K562 (cell line): ENCODE measurements around the gene HBM. TPM values are rescaled to one million over a fixed set of nuclear protein-coding genes. Genes with fewer than 3 reads are reported as not detected.

Experiments used
- ATAC-seq: fragments of 200-7000 bp; cut with Tn5 transposase; 3 replicates; pipeline ENCODE4 v1.9.1; 2020; ENCODE audit warnings: moderate library complexity
- BruUV-seq: library from RNA; stranded (reverse); fragments of 400-500 nt; replicated peaks from 2 replicates; lab custom pipeline; 2021; lab: Mats Ljungman, UMichigan
- CTCF ChIA-PET: fragments of 300-600 bp; formaldehyde crosslinking; extraction: SDS; loops from one replicate; lab custom pipeline; 2021; ENCODE audit warnings: low intra/inter-chr PET ratio; lab: Yijun Ruan, JAX
- POLR2A ChIA-PET: fragments of 300-600, 350-650 bp; sonication (Branson Sonifier 250); formaldehyde crosslinking; extraction: SDS; loops from one replicate; lab custom pipeline; 2021; ENCODE audit warnings: antibody characterized with exemption, inconsistent platforms; lab: Yijun Ruan, JAX
- DNase-seq, 4 experiments: peaks; one replicate each; pipeline versions ENCODE4 v3.0.0 to v3.0.0-alpha.2; 2011 to 2018; ENCODE audit warnings: low spot score in 3 of 4, mixed read lengths in 3 of 4; ENCODE audit errors: extremely low read depth in 1 of 4
- FAIRE-seq: peaks from 2 replicates; lab custom pipeline; 2011; peaks lifted over from hg19 to GRCh38; lab: Jason Lieb, UNC
- H2AFZ ChIP-seq: 2 replicates; pipeline ENCODE4 v1.6.0; 2011; ENCODE audit warnings: low read depth, low read length, control low read depth, inconsistent platforms
- H3K27ac ChIP-seq: fragments of 200-600 bp; 3 replicates; pipeline ENCODE4 v1.8.0; 2011; ENCODE audit warnings: low read depth, mild to moderate bottlenecking, control low read depth, inconsistent platforms, low read length, moderate library complexity, mixed read lengths; ENCODE audit errors: extremely low read depth
- H3K27me3 ChIP-seq, 2 experiments: fragments of 300-600 bp in 1 of 2; 2 replicates in 1 of 2; 3 replicates in 1 of 2; pipeline versions ENCODE4 v1.6.0 to v1.8.0; 2011; ENCODE audit warnings: inconsistent platforms in 2 of 2, low read length in 2 of 2, mild to moderate bottlenecking in 1 of 2, mixed read lengths in 1 of 2, moderate library complexity in 1 of 2; ENCODE audit not compliant: control insufficient read depth in 2 of 2, insufficient read depth in 2 of 2
- H3K36me3 ChIP-seq: fragments of 300-600 bp; 3 replicates; pipeline ENCODE4 v1.8.0; 2011; ENCODE audit warnings: mild to moderate bottlenecking, low read length, inconsistent platforms; ENCODE audit not compliant: control insufficient read depth, insufficient read depth
- H3K4me1 ChIP-seq, 2 experiments: fragments of 200-600 bp in 1 of 2; replicated peaks in 1 of 2; 2 replicates in 1 of 2; 3 replicates in 1 of 2; pipeline versions ENCODE4 v1.5.1 to v1.8.0; 2011; ENCODE audit warnings: inconsistent platforms in 2 of 2, low read length in 2 of 2, mild to moderate bottlenecking in 1 of 2, mixed read lengths in 1 of 2, moderate library complexity in 1 of 2; ENCODE audit not compliant: control insufficient read depth in 2 of 2, insufficient read depth in 2 of 2
- H3K4me2 ChIP-seq: 2 replicates; pipeline ENCODE4 v1.6.1; 2011; ENCODE audit warnings: low read length, control low read depth, inconsistent platforms, mixed read lengths; ENCODE audit not compliant: insufficient read depth
- H3K4me3 ChIP-seq: fragments of 200-600 bp; sonication (generic), shearing (Covaris generic); 2 replicates; pipeline ENCODE4 v1.5.1; 2016; ENCODE audit warnings: control low read depth, inconsistent platforms
- H3K79me2 ChIP-seq: fragments of 200-600 bp; 3 replicates; pipeline ENCODE4 v1.8.0; 2011; ENCODE audit warnings: low read length, inconsistent platforms; ENCODE audit not compliant: control insufficient read depth, insufficient read depth
- H3K9ac ChIP-seq, 2 experiments: 2 replicates each; pipeline versions ENCODE4 v1.6.0 to v1.6.1; 2011; ENCODE audit warnings: low read depth in 2 of 2, low read length in 2 of 2, control low read depth in 1 of 2, inconsistent platforms in 1 of 2, mild to moderate bottlenecking in 1 of 2, mixed read lengths in 1 of 2; ENCODE audit not compliant: insufficient read depth in 1 of 2
- H3K9me1 ChIP-seq: one replicate; pipeline ENCODE4 v1.6.0; 2011; ENCODE audit warnings: inconsistent platforms, mild to moderate bottlenecking, low read length, moderate library complexity; ENCODE audit not compliant: control insufficient read depth, insufficient read depth
- H3K9me3 ChIP-seq: replicated peaks from 2 replicates; pipeline ENCODE4 v1.5.1; 2011; ENCODE audit warnings: low read depth, low read length, inconsistent platforms; ENCODE audit not compliant: control insufficient read depth, insufficient read depth
- H4K20me1 ChIP-seq: replicated peaks from 2 replicates; pipeline ENCODE4 v1.6.1; 2011; ENCODE audit warnings: low read length, inconsistent platforms, mixed read lengths; ENCODE audit not compliant: control insufficient read depth, insufficient read depth
- ATF1 ChIP-seq, 2 experiments: fragments of 450-650 bp in 1 of 2; IDR thresholded peaks; 2 replicates each; pipeline ENCODE4 v1.6.1; 2016; ENCODE audit warnings: missing compliant biosample characterization in 1 of 2, missing genetic modification characterization in 1 of 2
- KDM4B ChIP-seq, 2 experiments: fragments of 450-650 bp in 1 of 2; sonication (generic) in 1 of 2; IDR thresholded peaks; 2 replicates each; pipeline ENCODE4 v1.6.1; 2016 to 2017; ENCODE audit warnings: borderline replicate concordance in 2 of 2, antibody characterized with exemption in 1 of 2, low read depth in 1 of 2, mild to moderate bottlenecking in 1 of 2
- MIER1 ChIP-seq: fragments of 450-650 bp; IDR thresholded peaks from 2 replicates; pipeline ENCODE4 v1.6.1; 2016; ENCODE audit warnings: antibody characterized with exemption, mild to moderate bottlenecking, low read depth
- POLR2G ChIP-seq: fragments of 200-400 bp; formaldehyde crosslinking; IDR thresholded peaks from 2 replicates; pipeline ENCODE4 v1.6.1; 2017; ENCODE audit warnings: low read depth, mild to moderate bottlenecking, antibody characterized with exemption, low read length, moderate library complexity
- SIN3B ChIP-seq: fragments of 450-650 bp; IDR thresholded peaks from 2 replicates; pipeline ENCODE4 v1.6.1; 2017; ENCODE audit warnings: low read depth, mild to moderate bottlenecking, moderate library complexity
- SRSF3 ChIP-seq: fragments of 200-400 bp; formaldehyde crosslinking; IDR thresholded peaks from 2 replicates; pipeline ENCODE4 v1.6.1; 2016; ENCODE audit warnings: mild to moderate bottlenecking, low read length, moderate library complexity; ENCODE audit not compliant: insufficient read depth
- TFAP4 ChIP-seq: sonication (generic); formaldehyde crosslinking; IDR thresholded peaks from 2 replicates; pipeline ENCODE4 v1.8.0; 2022; ENCODE audit warnings: missing genetic modification reagents, mild to moderate bottlenecking, moderate library complexity, borderline replicate concordance
- THRB ChIP-seq: fragments of 450-650 bp; formaldehyde crosslinking; conservative IDR thresholded peaks from 2 replicates; pipeline ENCODE4 v1.4.0; 2022; ENCODE audit warnings: mild to moderate bottlenecking, missing genetic modification characterization
- ZKSCAN3 ChIP-seq: fragments of 250-450 bp; sonication (Bioruptor Pico); IDR thresholded peaks from 2 replicates; pipeline ENCODE4 v1.4.0; 2020
- WGBS: fragments of 100-300 bp; shearing (Covaris generic); methylation state at CpG from one replicate; pipeline ENCODE4 v1.1.6; 2016; ENCODE audit warnings: low coverage, mixed read lengths; ENCODE audit not compliant: insufficient coverage; ENCODE audit errors: missing lambda C conversion rate; 5-methylcytosine and 5-hydroxymethylcytosine counted together
- in situ Hi-C: fragments of 300-500 bp; cut with MboI; formaldehyde crosslinking; loops from 4 replicates; pipeline ENCODE4 v1.15.0; 2018; ENCODE audit warnings: inconsistent platforms, mixed read lengths
- intact Hi-C: fragments of 100-400 bp; cut with micrococcal nuclease; formaldehyde crosslinking; loops from 2 replicates; pipeline ENCODE4 v1.14.2; 2022
- polyA plus RNA-seq, 8 experiments: library from polyadenylated mRNA; depleted of rRNA in 4 of 8; stranded (reverse) in 5 of 8; unstranded in 3 of 8; fragments of >200 nt; fragmentation: Nextera tagmentation in 2 of 8; fragmentation: Illumina TruSeq in 1 of 8; extraction: Ambion mirVana in 2 of 8; extraction: Trizol in 1 of 8; gene quantifications; 2 replicates each; pipeline versions ENCODE4 v1.2.1 to v1.2.3, GENCODE V29; 2011 to 2014; ENCODE audit warnings: inconsistent platforms in 1 of 8, missing spikeins in 1 of 8
- total RNA-seq, 7 experiments: library from RNA; depleted of rRNA in 6 of 7; stranded (reverse); fragments of >200 nt in 6 of 7; fragmentation: Illumina TruSeq in 2 of 7; extraction: Trizol in 2 of 7; gene quantifications; 2 replicates each; pipeline versions ENCODE4 v1.2.1 to v1.2.3, GENCODE V29; 2011 to 2021; ENCODE audit warnings: low replicate concordance in 1 of 7

Gene HBM
- total and polyA plus RNA-seq, 9 of the 15 experiments (the other 6 are each of a cell fraction or from before 2014, with no cell fraction given), result not detected

- H3K9ac ChIP-seq, result peak overlapping the region in 1 of 2 experiments; percentile 13; a peak in 1 of 4 replicates
- H2AFZ ChIP-seq, result no peak overlapping the region
- H3K27ac ChIP-seq, result no peak overlapping the region
- peaks cover 80% of the 10 kb centered on the region for H3K36me3 ChIP-seq
- ChIA-PET CTCF (no interaction called here), POLR2A (no interaction called here)
- no peak for ATAC-seq
- H3K27me3 ChIP-seq, result no peaks in the 10 kb centered on the region
- 98% methylated on average over 32 of the region's 34 CpGs for WGBS
- H3K4me1 ChIP-seq, result peaks cover 0 to 13% of the 10 kb centered on the region in 2 experiments; a peak in 2 of 5 replicates
- H4K20me1 ChIP-seq, result no peaks in the 10 kb centered on the region
- H3K4me3 ChIP-seq, result no peak overlapping the region
- DNase-seq, result no peak
- no TSS peak for BruUV-seq
- H3K9me1 ChIP-seq, result no peaks in the 10 kb centered on the region
- no peak overlapping the region for H3K4me2 ChIP-seq
- no peaks in the 10 kb centered on the region; the same call in 2 of the 3 replicates for H3K79me2 ChIP-seq
- intact Hi-C loops (no loop called here), in situ Hi-C loops (no loop called here)
- no peak for FAIRE-seq
- TF ChIP-seq POLR2G (peak; percentile 57; the same call in 1 of the 2 replicates), SRSF3 (no peak)
- H3K9me3 ChIP-seq, result peaks cover 2% of the 10 kb centered on the region; the same call in 1 of the 2 replicates
Measured at GRCh38 chr16:189604-190186, 23.9 kb downstream of the HBM start.

- ChIA-PET POLR2A (interaction anchor here (1.2 kb wide), 1 partner anchor 21 kb away, joined by 4 read pairs; no protein-coding TSS in a partner anchor), CTCF (no interaction called here)
- peaks cover 94% of the 10 kb centered on the region for H3K36me3 ChIP-seq
- no peak overlapping the region for H3K27ac ChIP-seq
- ATAC-seq (no peak), DNase-seq (no peak), FAIRE-seq (no peak)
- H3K4me1 ChIP-seq, result peaks cover 0 to 9% of the 10 kb centered on the region in 2 experiments; a peak in 2 of 5 replicates
- no TSS peak for BruUV-seq
- intact Hi-C loops (no loop called here), in situ Hi-C loops (no loop called here)
- 84% methylated on average over 3 of the region's 4 CpGs for WGBS
- no peak overlapping the region for H3K4me2 ChIP-seq
- no peaks in the 10 kb centered on the region for H3K27me3 ChIP-seq
- H4K20me1 ChIP-seq, result no peaks in the 10 kb centered on the region
- H3K9ac ChIP-seq, result peak overlapping the region in 1 of 2 experiments; percentile 22; a peak in 1 of 4 replicates
- H3K9me3 ChIP-seq, result peaks cover 2% of the 10 kb centered on the region; the same call in 1 of the 2 replicates
- no peak overlapping the region for H3K4me3 ChIP-seq
- no peak overlapping the region for H2AFZ ChIP-seq
- H3K79me2 ChIP-seq, result no peaks in the 10 kb centered on the region; the same call in 2 of the 3 replicates
- no peaks in the 10 kb centered on the region for H3K9me1 ChIP-seq
- no peak for TF ChIP-seq MIER1
- no peak for TF ChIP-seq SIN3B
- no peak for TF ChIP-seq THRB (CRISPR knock-in tag)
- no peak for TF ChIP-seq ATF1 (CRISPR knock-in tag; IDR thresholded peaks at IDR 0.05)
- no peak for TF ChIP-seq ATF1 (tag; IDR thresholded peaks at IDR 0.05)
- no peak for TF ChIP-seq ZKSCAN3 (CRISPR knock-in tag)
- no peak for TF ChIP-seq KDM4B (IDR thresholded peaks at IDR 0.05; ENCODE audit: borderline replicate concordance in 2 of 2, low read depth in 1 of 2)
- TF ChIP-seq TFAP4 (CRISPR knock-in tag), result no peak
Measured at GRCh38 chr16:191831-192230, 26.1 kb downstream of the HBM start.
